B cell (primary cell): ENCODE measurements around the gene EXOSC2. TPM values are rescaled to one million over a fixed set of nuclear protein-coding genes. Genes with fewer than 3 reads are reported as not detected.

Experiments used
- ATAC-seq: fragments of 200-7000 bp; cut with Tn5 transposase; one replicate; pipeline ENCODE4 v1.10.0; 2021; ENCODE audit warnings: low read depth, mild to moderate bottlenecking, moderate number of reproducible peaks, moderate library complexity
- CTCF ChIA-PET: fragments of 350-600 bp; sonication (Branson Sonifier 250); formaldehyde crosslinking; loops from one replicate; lab custom pipeline; 2021; ENCODE audit warnings: antibody characterized with exemption, inconsistent platforms; lab: Charles Lee
- POLR2A ChIA-PET: fragments of 350-600 bp; sonication (Branson Sonifier 250); formaldehyde crosslinking; loops from one replicate; lab custom pipeline; 2021; ENCODE audit warnings: antibody characterized with exemption; lab: Charles Lee
- DNase-seq: peaks from one replicate; pipeline ENCODE4 v3.0.0; 2013
- H2AFZ ChIP-seq: 2 replicates; pipeline ENCODE4 v1.6.1; 2012; ENCODE audit warnings: mild to moderate bottlenecking, low read depth, low read length; ENCODE audit not compliant: insufficient read depth, poor library complexity, severe bottlenecking
- H3K27ac ChIP-seq, 2 donors: 1 replicate in 1 of 2; 2 replicates in 1 of 2; pipeline ENCODE4 v1.5.1; 2012 to 2013; ENCODE audit warnings: low read length in 2 of 2, mild to moderate bottlenecking in 2 of 2, moderate library complexity in 1 of 2
- H3K27me3 ChIP-seq, 4 experiments: fragments of 200-600 bp in 1 of 4; sonication (generic) in 1 of 4; replicated peaks in 1 of 4; 1 replicate in 2 of 4; 2 replicates in 2 of 4; pipeline versions ENCODE4 v1.6.1 to v1.7.0; 2013 to 2016; ENCODE audit warnings: low read length in 3 of 4, mild to moderate bottlenecking in 2 of 4, mixed read lengths in 1 of 4, moderate library complexity in 1 of 4; ENCODE audit not compliant: insufficient read depth in 4 of 4, control insufficient read depth in 3 of 4; ENCODE audit errors: control extremely low read depth in 1 of 4
- H3K36me3 ChIP-seq, 2 experiments: replicated peaks in 1 of 2; 1 replicate in 1 of 2; 2 replicates in 1 of 2; pipeline versions ENCODE4 v1.6.1 to v1.7.1; 2013; ENCODE audit warnings: low read length in 1 of 2; ENCODE audit not compliant: insufficient read depth in 2 of 2, control insufficient read depth in 1 of 2; ENCODE audit errors: control extremely low read depth in 1 of 2, extremely low read depth in 1 of 2
- H3K4me1 ChIP-seq, 2 donors: fragments of 200-600 bp in 1 of 2; sonication (generic) in 1 of 2; 1 replicate in 1 of 2; 2 replicates in 1 of 2; pipeline versions ENCODE4 v1.5.1 to v1.6.1; 2013 to 2017; ENCODE audit warnings: low read length in 2 of 2; ENCODE audit not compliant: control insufficient read depth in 2 of 2, insufficient read depth in 2 of 2
- H3K4me2 ChIP-seq: replicated peaks from 2 replicates; pipeline ENCODE3; 2012; ENCODE audit warnings: mild to moderate bottlenecking, low read depth, low read length; ENCODE audit not compliant: poor library complexity, severe bottlenecking
- H3K4me3 ChIP-seq, 5 experiments: fragments of 200-600 bp in 1 of 5; sonication (generic) in 1 of 5; 1 replicate in 3 of 5; 2 replicates in 2 of 5; pipeline versions ENCODE4 v1.5.1 to v1.7.0; 2011 to 2016; ENCODE audit warnings: low read length in 4 of 5, mild to moderate bottlenecking in 4 of 5, low read depth in 2 of 5, control low read depth in 1 of 5, moderate library complexity in 1 of 5; ENCODE audit not compliant: insufficient read depth in 1 of 5; ENCODE audit errors: control extremely low read depth in 1 of 5, extremely low read depth in 1 of 5
- H3K79me2 ChIP-seq: fragments of 200-600 bp; sonication (generic); one replicate; pipeline ENCODE4 v1.6.0; 2016; ENCODE audit warnings: low read length; ENCODE audit not compliant: control insufficient read depth, insufficient read depth
- H3K9ac ChIP-seq: fragments of 200-600 bp; sonication (generic); 2 replicates; pipeline ENCODE4 v1.6.1; 2017; ENCODE audit warnings: mild to moderate bottlenecking, low read length, moderate library complexity
- H3K9me3 ChIP-seq, 3 donors: one replicate each; pipeline versions ENCODE4 v1.6.1 to v1.7.1; 2013; ENCODE audit warnings: low read length in 2 of 3; ENCODE audit not compliant: control insufficient read depth in 2 of 3, insufficient read depth in 1 of 3; ENCODE audit errors: control extremely low read depth in 1 of 3
- H4K20me1 ChIP-seq: 2 replicates; pipeline ENCODE4 v1.6.0; 2012; ENCODE audit warnings: mild to moderate bottlenecking, low read length; ENCODE audit not compliant: insufficient read depth, control insufficient read depth, poor library complexity, severe bottlenecking
- H3K27ac Mint-ChIP-seq: one replicate; pipeline ENCODE4 v1.8.0; 2021; ENCODE audit warnings: mixed read lengths
- H3K27me3 Mint-ChIP-seq: one replicate; pipeline ENCODE4 v1.8.0; 2021; ENCODE audit warnings: mixed read lengths
- H3K4me1 Mint-ChIP-seq: one replicate; pipeline ENCODE4 v1.8.0; 2021; ENCODE audit warnings: mixed read lengths
- H3K4me3 Mint-ChIP-seq: one replicate; pipeline ENCODE4 v1.8.0; 2021; ENCODE audit warnings: mixed read lengths
- H3K9me3 Mint-ChIP-seq: one replicate; pipeline ENCODE4 v1.8.0; 2022; ENCODE audit warnings: mixed read lengths; ENCODE audit not compliant: insufficient read depth
- CTCF ChIP-seq: fragments of 200-600 bp; IDR thresholded peaks from one replicate; pipeline ENCODE4 v1.8.0; 2022; ENCODE audit warnings: antibody characterized with exemption, mild to moderate bottlenecking
- EZH2 ChIP-seq: IDR thresholded peaks from 2 replicates; pipeline ENCODE4 v1.6.1; 2012; ENCODE audit warnings: borderline replicate concordance, low read depth, mild to moderate bottlenecking, moderate library complexity, low read length; ENCODE audit not compliant: insufficient read depth, poor library complexity, severe bottlenecking
- WGBS: methylation state at CpG from one replicate; pipeline ENCODE4 v1.1.5; 2013; ENCODE audit warnings: missing lambda C conversion rate; ENCODE audit not compliant: insufficient coverage; 5-methylcytosine and 5-hydroxymethylcytosine counted together
- intact Hi-C: fragments of 100-400 bp; cut with micrococcal nuclease; formaldehyde crosslinking; loops from one replicate; pipeline ENCODE4 v1.10.0; 2022
- polyA plus RNA-seq: library from polyadenylated mRNA; depleted of rRNA; stranded (reverse); fragments of >200 nt; gene quantifications from 2 replicates; pipeline ENCODE4 v1.2.3, GENCODE V29; 2012
- total RNA-seq, 2 donors: library from RNA; stranded (reverse); fragments of 120-200 nt in 1 of 2; gene quantifications; 1 replicate in 1 of 2; 2 replicates in 1 of 2; pipeline versions ENCODE4 v1.2.3 to v1.2.4, GENCODE V29; 2013 to 2022

EXOSC2 gene
- total and polyA plus RNA-seq, 2 donors (not counting 1 experiment from before 2014, with no cell fraction given), result 31.5 to 53.3 TPM

DNA sequence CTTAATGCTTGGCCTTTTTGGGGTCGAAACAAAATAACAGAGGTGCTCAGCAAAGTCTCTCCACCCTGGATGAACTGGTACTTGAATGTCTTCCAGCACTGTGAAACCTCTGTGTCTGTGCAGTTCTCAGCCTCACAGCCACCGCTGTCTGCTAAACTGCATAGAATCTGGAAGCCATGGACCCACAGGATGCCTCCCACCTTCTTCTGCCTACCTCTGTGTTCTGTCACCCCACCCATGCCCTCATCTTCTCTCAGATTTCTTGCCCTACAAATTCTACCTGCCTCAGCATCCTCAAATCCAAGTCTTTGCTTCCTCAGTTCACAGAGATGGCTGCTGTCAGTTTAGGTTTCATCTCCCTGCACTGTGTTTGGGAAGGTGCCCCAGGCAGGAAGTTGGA lies 35.6 kb downstream of the EXOSC2 start:
- H3K4me2 ChIP-seq, result no peak overlapping the region
- H2AFZ ChIP-seq, result no peak overlapping the region
- CTCF ChIA-PET, result no interaction called here

GRCh38 chr9:130731355-130731754 lies 37.8 kb downstream of the EXOSC2 start:
- Histone ChIP-seq H3K4me3 (no peak overlapping the region), H3K9me3 (no peaks in the 10 kb centered on the region), H3K36me3 (no peaks in the 10 kb centered on the region), H3K4me1 (no peaks in the 10 kb centered on the region), H3K9ac (no peak overlapping the region), H4K20me1 (no peaks in the 10 kb centered on the region), H3K4me2 (no peak overlapping the region), H2AFZ (no peak overlapping the region), H3K79me2 (peaks cover 21% of the 10 kb centered on the region), H3K27ac (no peak overlapping the region), H3K27me3 (no peaks in the 10 kb centered on the region)
- H3K9me3 Mint-ChIP-seq, result no peaks in the 10 kb centered on the region
- H3K4me1 Mint-ChIP-seq, result peaks cover 9% of the 10 kb centered on the region
- no peak overlapping the region for H3K27ac Mint-ChIP-seq
- DNase-seq (no peak), ATAC-seq (no peak)
- no CpG with 5 or more reads among the region's 2 CpGs for WGBS
- POLR2A ChIA-PET, result no interaction called here
- H3K4me3 Mint-ChIP-seq, result no peak overlapping the region
- no peaks in the 10 kb centered on the region for H3K27me3 Mint-ChIP-seq
- intact Hi-C loops, result no loop called here
- CTCF ChIA-PET, result interaction anchor here (0.7 to 1.3 kb wide), 3 partner anchors 13 to 312 kb away, joined by 4 to 5 read pairs (median 4); no protein-coding TSS in a partner anchor
- TF ChIP-seq CTCF, result no peak
- TF ChIP-seq EZH2, result no peak

More for the DNA sequence above, 35.6 kb downstream of the EXOSC2 start:
- DNase-seq, result no peak
- no peak for ATAC-seq
- Mint-ChIP-seq H3K27ac (no peak overlapping the region), H3K27me3 (no peaks in the 10 kb centered on the region), H3K9me3 (no peaks in the 10 kb centered on the region), H3K4me1 (peaks cover 10% of the 10 kb centered on the region), H3K4me3 (no peak overlapping the region)
- H3K4me1 ChIP-seq, result no peaks in the 10 kb centered on the region
- H3K79me2 ChIP-seq, result peaks cover 12% of the 10 kb centered on the region
- TF ChIP-seq CTCF (no peak), EZH2 (no peak)
- no peaks in the 10 kb centered on the region for H3K36me3 ChIP-seq
- no peaks in the 10 kb centered on the region for H4K20me1 ChIP-seq
- intact Hi-C loops, result no loop called here
- H3K4me3 ChIP-seq, result no peak overlapping the region
- WGBS, result 100% methylated on average over 2 of the region's 2 CpGs
- no peak overlapping the region for H3K9ac ChIP-seq
- no peaks in the 10 kb centered on the region for H3K27me3 ChIP-seq
- POLR2A ChIA-PET, result no interaction called here
- H3K9me3 ChIP-seq, result no peaks in the 10 kb centered on the region
- no peak overlapping the region for H3K27ac ChIP-seq
